Activated CD4-positive, alpha-beta T cell treated with anti-CD3 and anti-CD28 coated beads, Interleukin-2, amount 10 ng/mL, durations not matched to agents 7 days and 5 days (primary cell): ENCODE measurements around the gene RNF141. TPM values are rescaled to one million over a fixed set of nuclear protein-coding genes. Genes with fewer than 3 reads are reported as not detected.

Experiments used
- CTCF ChIA-PET: fragments of 350-600 bp; sonication (Branson Sonifier 250); formaldehyde crosslinking; loops from one replicate; lab custom pipeline; 2021; ENCODE audit warnings: antibody characterized with exemption; lab: Charles Lee
- POLR2A ChIA-PET: fragments of 350-600 bp; sonication (Branson Sonifier 250); formaldehyde crosslinking; loops from one replicate; lab custom pipeline; 2021; ENCODE audit warnings: antibody characterized with exemption; lab: Charles Lee
- DNase-seq: peaks from one replicate; pipeline ENCODE4 v3.0.0-alpha.2; 2020
- H3K27ac Mint-ChIP-seq: one replicate; pipeline ENCODE4 v1.8.0; 2021; ENCODE audit warnings: mild to moderate bottlenecking, moderate library complexity, mixed read lengths
- H3K27me3 Mint-ChIP-seq: one replicate; pipeline ENCODE4 v1.8.0; 2021; ENCODE audit warnings: mixed read lengths
- H3K36me3 Mint-ChIP-seq: one replicate; pipeline ENCODE4 v1.8.0; 2021; ENCODE audit warnings: low read depth, mixed read lengths
- H3K4me1 Mint-ChIP-seq: one replicate; pipeline ENCODE4 v1.8.0; 2021; ENCODE audit warnings: mixed read lengths
- H3K4me3 Mint-ChIP-seq: one replicate; pipeline ENCODE4 v1.8.0; 2021; ENCODE audit warnings: mild to moderate bottlenecking, moderate library complexity, mixed read lengths
- H3K9me3 Mint-ChIP-seq: one replicate; pipeline ENCODE4 v1.8.0; 2021; ENCODE audit warnings: mixed read lengths
- total RNA-seq, 2 experiments: library from RNA; stranded (reverse); gene quantifications; one replicate each; pipeline ENCODE4 v1.2.3, GENCODE V29; 2021

RNF141 gene
- 10 to 100 TPM; 10.3 to 11.6 TPM for total RNA-seq

- Mint-ChIP-seq H3K4me1 (peaks cover 20% of the 10 kb centered on the region), H3K36me3 (no peaks in the 10 kb centered on the region), H3K27ac (peak within 1 kb of the TSS; percentile 86), H3K9me3 (no peaks in the 10 kb centered on the region), H3K27me3 (no peaks in the 10 kb centered on the region), H3K4me3 (peak within 1 kb of the TSS; percentile 89)
- CTCF ChIA-PET = interaction anchor here (0.5 to 2.9 kb wide), 51 partner anchors 9 to 276 kb away, joined by 3 to 18 read pairs (median 4); no protein-coding TSS in a partner anchor
- POLR2A ChIA-PET = no interaction called here
- peak; percentile 94 for DNase-seq
Observed at GRCh38 chr11:10540915-10541560, at the start of gene RNF141. Gene RNF141, minus strand, starts transcription at chr11:10541187. Its CDS starts 7,029 bp downstream, at chr11:10534158.

- no peaks in the 10 kb centered on the region for H3K36me3 Mint-ChIP-seq
- peaks cover 18% of the 10 kb centered on the region for H3K4me1 Mint-ChIP-seq
Observed at GRCh38 chr11:10590218-10590915, 49.4 kb upstream of the RNF141 start.

GRCh38 chr11:10588904-10589303 lies 47.9 kb upstream of the RNF141 start:
- ChIA-PET POLR2A (no interaction called here), CTCF (interaction anchor here (1.1 to 1.9 kb wide), 3 partner anchors 18 to 138 kb away, joined by 3 to 7 read pairs (median 3); partner anchors contain the start of gene RNF141)
- Mint-ChIP-seq H3K27me3 (peaks cover 4% of the 10 kb centered on the region), H3K36me3 (no peaks in the 10 kb centered on the region), H3K4me1 (peaks cover 14% of the 10 kb centered on the region), H3K27ac (no peak overlapping the region), H3K4me3 (no peak overlapping the region), H3K9me3 (no peaks in the 10 kb centered on the region)
- DNase-seq = no peak

More at GRCh38 chr11:10590218-10590915, 49.4 kb upstream of the RNF141 start:
- Mint-ChIP-seq H3K27ac (no peak overlapping the region), H3K9me3 (no peaks in the 10 kb centered on the region), H3K4me3 (no peak overlapping the region), H3K27me3 (peaks cover 4% of the 10 kb centered on the region)
- ChIA-PET POLR2A (no interaction called here), CTCF (interaction anchor here (1.1 to 1.5 kb wide), 2 partner anchors 13 to 352 kb away, joined by 3 to 4 read pairs; no protein-coding TSS in a partner anchor)
- DNase-seq = no peak

GRCh38 chr11:10587995-10588394 lies 47.0 kb upstream of the RNF141 start:
- no peak overlapping the region for H3K4me3 Mint-ChIP-seq
- DNase-seq = no peak
- CTCF ChIA-PET = interaction anchor here (1.1 to 1.9 kb wide), 3 partner anchors 17 to 139 kb away, joined by 3 to 7 read pairs (median 3); partner anchors contain the start of gene RNF141
- peaks cover 14% of the 10 kb centered on the region for H3K4me1 Mint-ChIP-seq
- H3K27me3 Mint-ChIP-seq = peaks cover 9% of the 10 kb centered on the region
- H3K9me3 Mint-ChIP-seq = no peaks in the 10 kb centered on the region
- POLR2A ChIA-PET = no interaction called here
- no peak overlapping the region for H3K27ac Mint-ChIP-seq
- no peaks in the 10 kb centered on the region for H3K36me3 Mint-ChIP-seq

GRCh38 chr11:10587388-10587787 lies 46.4 kb upstream of the RNF141 start:
- peaks cover 14% of the 10 kb centered on the region for H3K4me1 Mint-ChIP-seq
- H3K36me3 Mint-ChIP-seq = no peaks in the 10 kb centered on the region
- no peak for DNase-seq
- H3K9me3 Mint-ChIP-seq = no peaks in the 10 kb centered on the region
- H3K27me3 Mint-ChIP-seq = peaks cover 12% of the 10 kb centered on the region
- no peak overlapping the region for H3K27ac Mint-ChIP-seq
- ChIA-PET CTCF (interaction anchor here (1.3 to 1.9 kb wide), 2 partner anchors 23 to 46 kb away, joined by 3 to 7 read pairs; partner anchors contain the start of gene RNF141), POLR2A (no interaction called here)
- H3K4me3 Mint-ChIP-seq = no peak overlapping the region

- CTCF ChIA-PET = interaction anchor here (0.9 to 1.5 kb wide), 4 partner anchors 10 to 53 kb away, joined by 3 to 4 read pairs (median 3); no protein-coding TSS in a partner anchor
- peaks cover 10% of the 10 kb centered on the region for H3K27me3 Mint-ChIP-seq
- no peak overlapping the region for H3K27ac Mint-ChIP-seq
Observed at GRCh38 chr11:10584071-10584501, 43.1 kb upstream of the RNF141 start.

GRCh38 chr11:10581481-10582019 lies 40.6 kb upstream of the RNF141 start:
- Mint-ChIP-seq H3K4me1 (peaks cover 2% of the 10 kb centered on the region), H3K36me3 (no peaks in the 10 kb centered on the region), H3K27me3 (peaks cover 13% of the 10 kb centered on the region), H3K9me3 (no peaks in the 10 kb centered on the region), H3K4me3 (no peak overlapping the region), H3K27ac (no peak overlapping the region)
- ChIA-PET CTCF (interaction anchor here (0.6 kb wide), 1 partner anchor 92 kb away, joined by 4 read pairs; no protein-coding TSS in a partner anchor), POLR2A (no interaction called here)
- no peak for DNase-seq

More at GRCh38 chr11:10584071-10584501, 43.1 kb upstream of the RNF141 start:
- Mint-ChIP-seq H3K4me1 (peaks cover 11% of the 10 kb centered on the region), H3K36me3 (no peaks in the 10 kb centered on the region), H3K4me3 (no peak overlapping the region), H3K9me3 (no peaks in the 10 kb centered on the region)
- POLR2A ChIA-PET = no interaction called here
- no peak for DNase-seq

GRCh38 chr11:10580623-10581022 lies 39.6 kb upstream of the RNF141 start:
- H3K4me3 Mint-ChIP-seq = no peak overlapping the region
- no peak for DNase-seq
- peaks cover 2% of the 10 kb centered on the region for H3K4me1 Mint-ChIP-seq
- no peaks in the 10 kb centered on the region for H3K36me3 Mint-ChIP-seq
- H3K27me3 Mint-ChIP-seq = peaks cover 13% of the 10 kb centered on the region
- POLR2A ChIA-PET = no interaction called here
- CTCF ChIA-PET = interaction anchor here (0.8 to 1.7 kb wide), 3 partner anchors 10 to 200 kb away, joined by 3 to 8 read pairs (median 3); partner anchors contain the start of gene RNF141
- H3K27ac Mint-ChIP-seq = no peak overlapping the region
- no peaks in the 10 kb centered on the region for H3K9me3 Mint-ChIP-seq

- no peak overlapping the region for H3K4me3 Mint-ChIP-seq
- H3K9me3 Mint-ChIP-seq = no peaks in the 10 kb centered on the region
- ChIA-PET POLR2A (no interaction called here), CTCF (interaction anchor here (0.6 to 1.7 kb wide), 4 partner anchors 9 to 670 kb away, joined by 3 to 8 read pairs (median 3); partner anchors contain the start of gene RNF141)
- peaks cover 13% of the 10 kb centered on the region for H3K27me3 Mint-ChIP-seq
- H3K4me1 Mint-ChIP-seq = peaks cover 2% of the 10 kb centered on the region
- no peak for DNase-seq
- no peaks in the 10 kb centered on the region for H3K36me3 Mint-ChIP-seq
- no peak overlapping the region for H3K27ac Mint-ChIP-seq
Observed at GRCh38 chr11:10579700-10580099, 38.7 kb upstream of the RNF141 start.

- Mint-ChIP-seq H3K36me3 (no peaks in the 10 kb centered on the region), H3K27ac (no peak overlapping the region), H3K4me3 (no peak overlapping the region), H3K9me3 (no peaks in the 10 kb centered on the region), H3K27me3 (peaks cover 6% of the 10 kb centered on the region), H3K4me1 (no peaks in the 10 kb centered on the region)
- DNase-seq = no peak
- CTCF ChIA-PET = interaction anchor here (1.0 to 1.1 kb wide), 2 partner anchors 17 to 71 kb away, joined by 3 read pairs; no protein-coding TSS in a partner anchor
- POLR2A ChIA-PET = no interaction called here
Observed at GRCh38 chr11:10576035-10576398, 35.0 kb upstream of the RNF141 start.

GRCh38 chr11:10575346-10576034 lies 34.5 kb upstream of the RNF141 start:
- DNase-seq = no peak
- H3K36me3 Mint-ChIP-seq = no peaks in the 10 kb centered on the region
- no peak overlapping the region for H3K27ac Mint-ChIP-seq
- H3K9me3 Mint-ChIP-seq = no peaks in the 10 kb centered on the region
- CTCF ChIA-PET = interaction anchor here (0.5 to 1.9 kb wide), 5 partner anchors 17 to 1194 kb away, joined by 3 to 4 read pairs (median 3); partner anchors contain the start of gene RNF141
- H3K4me1 Mint-ChIP-seq = no peaks in the 10 kb centered on the region
- H3K4me3 Mint-ChIP-seq = no peak overlapping the region
- peaks cover 6% of the 10 kb centered on the region for H3K27me3 Mint-ChIP-seq
- POLR2A ChIA-PET = no interaction called here

- CTCF ChIA-PET = interaction anchor here (1.0 to 1.9 kb wide), 5 partner anchors 11 to 265 kb away, joined by 3 to 4 read pairs (median 3); partner anchors contain the start of gene RNF141
Observed at GRCh38 chr11:10573556-10573955, 32.6 kb upstream of the RNF141 start.

More at GRCh38 chr11:10573556-10573955, 32.6 kb upstream of the RNF141 start:
- Mint-ChIP-seq H3K27ac (no peak overlapping the region), H3K27me3 (peaks cover 9% of the 10 kb centered on the region), H3K4me3 (no peak overlapping the region), H3K4me1 (no peaks in the 10 kb centered on the region), H3K36me3 (no peaks in the 10 kb centered on the region), H3K9me3 (no peaks in the 10 kb centered on the region)
- POLR2A ChIA-PET = no interaction called here
- DNase-seq = no peak
